Activated T-cell treated with anti-CD3 and anti-CD28 coated beads, Interleukin-2, amount 50 U/mL, for 72 hours (primary cell): Measurements from ENCODE around the gene ARVCF. TPM values are rescaled to one million over a fixed set of nuclear protein-coding genes. Genes with fewer than 3 reads are reported as not detected.
"Not testable (repeated sequence)": the region's sequence is repeated elsewhere in the genome, so short reads cannot be mapped to it uniquely, and the experiment has no call there.

Experiments
- ATAC-seq, 2 donors: fragments of 150-1000 bp; cut with Tn5 transposase; replicated peaks in 1 of 2; 2 replicates each; pipeline ENCODE4 v1.10.0; 2021; ENCODE audit warnings: moderate library complexity in 2 of 2, mild to moderate bottlenecking in 1 of 2
- DNase-seq, 2 donors: peaks; one replicate each; pipeline ENCODE4 v3.0.0; 2021 to 2022; ENCODE audit warnings: mixed read lengths in 1 of 2
- H3K27ac Mint-ChIP-seq: one replicate; pipeline ENCODE4 v1.8.0; 2022; ENCODE audit warnings: mild to moderate bottlenecking, moderate library complexity, mixed read lengths
- H3K27me3 Mint-ChIP-seq: one replicate; pipeline ENCODE4 v1.8.0; 2022; ENCODE audit warnings: low read depth, mixed read lengths
- H3K36me3 Mint-ChIP-seq, 2 donors: one replicate each; pipeline ENCODE4 v1.8.0; 2022; ENCODE audit warnings: mixed read lengths in 2 of 2, mild to moderate bottlenecking in 1 of 2; ENCODE audit not compliant: insufficient read depth in 2 of 2
- H3K4me1 Mint-ChIP-seq: one replicate; pipeline ENCODE4 v1.8.0; 2022; ENCODE audit warnings: low read depth, mixed read lengths
- H3K4me3 Mint-ChIP-seq, 2 donors: one replicate each; pipeline ENCODE4 v1.8.0; 2022; ENCODE audit warnings: mild to moderate bottlenecking in 2 of 2, mixed read lengths in 2 of 2, moderate library complexity in 2 of 2
- H3K9me3 Mint-ChIP-seq, 2 donors: one replicate each; pipeline ENCODE4 v1.8.0; 2022; ENCODE audit warnings: mixed read lengths in 2 of 2
- total RNA-seq, 2 donors: library from RNA; stranded (reverse); gene quantifications; one replicate each; pipeline ENCODE4 v1.2.3, GENCODE V29; 2022

The ARVCF gene
- total RNA-seq, 2 donors from 2014 or later = 1.7 to 5.5 TPM

DNA sequence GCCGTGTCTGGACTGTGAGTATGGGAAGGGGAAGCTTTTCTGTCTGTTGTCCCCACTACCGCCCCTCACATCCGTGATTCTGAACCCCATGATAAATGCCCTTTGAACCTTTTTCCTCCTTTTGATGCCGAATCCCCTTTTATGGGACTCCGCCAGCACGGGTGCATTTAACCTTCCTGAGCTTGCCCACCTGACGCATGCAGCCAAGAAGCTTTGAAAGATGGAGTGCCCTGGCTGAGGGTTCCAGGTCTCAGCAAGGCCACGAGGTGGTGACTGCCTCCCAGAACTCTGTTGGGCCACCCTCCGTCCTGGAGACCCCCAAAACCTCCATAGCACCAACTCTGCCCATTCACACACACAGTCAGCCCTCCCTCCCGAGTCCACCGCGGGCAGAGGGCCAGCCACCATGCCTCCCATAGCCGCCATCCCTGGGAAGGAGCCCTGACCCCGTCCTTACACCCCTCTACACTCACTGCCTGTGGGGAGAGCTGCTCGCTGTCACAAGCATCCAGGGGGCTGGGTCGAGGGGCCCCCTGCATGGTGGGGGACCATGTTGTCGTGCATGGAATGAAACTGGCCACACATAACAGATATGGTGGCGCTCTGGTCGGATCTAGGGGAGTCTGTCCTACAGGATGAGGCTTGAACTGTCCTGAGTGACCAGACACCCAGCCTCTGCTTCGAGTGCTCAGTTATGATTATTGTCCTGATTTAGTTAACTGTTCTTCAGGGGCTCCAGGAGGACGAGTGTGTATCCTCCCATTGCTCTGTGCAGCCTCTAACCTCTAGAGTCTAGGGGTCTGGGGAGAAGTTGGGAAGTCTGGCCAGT is 75.9 kb downstream of the ARVCF start:
- DNase-seq (no peak), ATAC-seq (peak; percentile 1 to 13)
- H3K27me3 Mint-ChIP-seq = no peaks in the 10 kb centered on the region
- H3K4me3 Mint-ChIP-seq = peak overlapping the region; percentile 97
- H3K36me3 Mint-ChIP-seq = peaks cover 11 to 29% of the 10 kb centered on the region in 2 donors
- H3K4me1 Mint-ChIP-seq = peaks cover 37% of the 10 kb centered on the region
- H3K27ac Mint-ChIP-seq = peak overlapping the region; percentile 95
- peaks cover 3% of the 10 kb centered on the region in 2 donors for H3K9me3 Mint-ChIP-seq

DNA sequence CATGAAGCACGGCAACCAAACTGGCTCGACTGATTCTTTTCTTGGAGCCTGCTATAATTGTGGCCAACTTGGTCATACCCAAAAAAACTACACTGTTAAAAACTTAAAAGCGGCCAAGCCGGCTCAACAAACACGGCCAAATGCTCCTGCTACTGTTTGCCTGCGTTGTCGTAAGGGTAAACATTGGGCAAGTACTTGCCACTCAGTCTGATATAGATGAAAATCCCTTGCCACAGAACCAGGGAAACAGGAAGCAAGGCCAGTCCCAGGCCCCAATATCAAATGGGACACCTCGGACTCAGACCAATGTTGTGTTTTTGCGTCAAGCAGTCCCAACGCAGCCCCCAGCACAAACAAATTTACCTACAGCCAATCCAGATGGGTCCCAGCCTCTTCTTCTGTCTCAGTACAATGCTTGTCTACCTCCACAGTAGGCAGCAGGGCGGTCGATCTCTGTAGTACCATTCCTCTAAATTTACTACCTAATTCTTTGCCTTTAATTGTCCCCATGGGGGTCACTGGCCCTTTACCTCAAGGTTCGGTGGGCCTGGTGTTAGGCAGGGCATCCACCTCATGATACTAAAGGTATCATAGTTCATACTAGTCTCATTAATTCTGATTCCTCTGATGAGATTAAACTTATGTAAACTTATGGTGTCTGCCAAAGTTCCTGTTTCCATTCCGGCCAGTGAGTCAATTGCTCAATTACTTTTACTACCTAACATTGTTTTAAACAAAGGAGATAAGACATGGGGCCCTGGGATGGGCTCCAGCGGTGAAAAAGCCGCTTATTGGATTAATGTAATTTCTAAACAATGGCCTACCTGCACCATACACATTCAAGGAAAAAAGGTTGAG is 78.8 kb downstream of the ARVCF start:
- ATAC-seq = no peak
- Mint-ChIP-seq H3K4me3 (no peak overlapping the region), H3K27me3 (no peaks in the 10 kb centered on the region), H3K9me3 (peaks cover 3 to 5% of the 10 kb centered on the region in 2 donors), H3K27ac (no peak overlapping the region), H3K36me3 (peaks cover 9 to 29% of the 10 kb centered on the region in 2 donors), H3K4me1 (peaks cover 18% of the 10 kb centered on the region)
- DNase-seq = no peak

DNA sequence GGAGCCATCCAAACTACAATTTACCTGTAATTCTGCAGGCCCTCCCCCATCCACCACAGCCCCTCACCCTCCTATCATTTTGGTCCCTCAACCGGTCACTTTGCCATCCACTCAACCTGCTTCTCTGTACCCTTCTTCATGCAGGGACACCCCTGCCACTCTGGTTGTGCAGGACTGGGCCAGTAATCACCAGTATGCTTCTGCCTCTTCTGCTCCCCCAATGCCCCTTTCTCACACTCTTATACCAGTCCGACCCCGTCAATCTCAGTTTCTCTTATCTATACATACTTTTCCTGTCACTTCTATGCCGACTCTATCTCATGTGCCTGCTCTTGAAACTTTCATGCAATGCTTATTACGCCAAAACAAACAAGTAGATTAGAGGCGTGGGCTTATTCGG is 80.1 kb downstream of the ARVCF start:
- H3K36me3 Mint-ChIP-seq = peaks cover 9 to 23% of the 10 kb centered on the region in 2 donors
- H3K4me3 Mint-ChIP-seq = no peak overlapping the region
- no peaks in the 10 kb centered on the region for H3K27me3 Mint-ChIP-seq
- H3K9me3 Mint-ChIP-seq = peaks cover 3 to 5% of the 10 kb centered on the region in 2 donors
- H3K27ac Mint-ChIP-seq = no peak overlapping the region
- DNase-seq (no peak), ATAC-seq (no peak)
- H3K4me1 Mint-ChIP-seq = peaks cover 10% of the 10 kb centered on the region

DNA sequence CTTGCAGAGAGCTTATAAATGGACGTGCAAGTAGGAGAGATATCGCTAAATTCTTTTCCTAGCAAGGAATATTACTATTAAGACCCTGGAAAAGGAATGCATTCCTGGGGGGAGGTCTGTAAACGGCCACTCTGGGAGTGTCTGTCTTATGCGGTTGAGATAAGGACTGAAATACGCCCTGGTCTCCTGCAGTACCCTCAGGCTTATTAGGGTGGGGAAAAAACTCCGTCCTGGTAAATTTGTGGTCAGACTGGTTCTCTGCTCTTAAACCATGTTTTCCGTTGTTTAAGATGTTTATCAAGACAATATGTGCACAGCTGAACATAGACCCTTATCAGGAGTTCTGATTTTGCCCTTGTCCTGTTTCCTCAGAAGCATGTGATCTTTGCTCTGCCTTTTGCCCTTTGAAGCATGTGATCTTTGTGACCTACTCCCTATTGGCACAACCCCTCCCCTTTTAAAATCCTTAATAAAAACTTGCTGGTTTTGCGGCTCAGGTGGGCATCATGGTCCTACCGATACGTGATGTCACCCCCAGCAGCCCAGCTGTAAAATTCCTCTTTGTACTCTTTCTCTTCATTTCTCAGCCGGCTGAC is 81.4 kb downstream of the ARVCF start:
- not testable (repeated sequence) for DNase-seq, H3K4me1 Mint-ChIP-seq, H3K9me3 Mint-ChIP-seq, H3K4me3 Mint-ChIP-seq, H3K27ac Mint-ChIP-seq, ATAC-seq, H3K27me3 Mint-ChIP-seq
- peaks cover 9 to 23% of the 10 kb centered on the region in 2 donors for H3K36me3 Mint-ChIP-seq

DNA sequence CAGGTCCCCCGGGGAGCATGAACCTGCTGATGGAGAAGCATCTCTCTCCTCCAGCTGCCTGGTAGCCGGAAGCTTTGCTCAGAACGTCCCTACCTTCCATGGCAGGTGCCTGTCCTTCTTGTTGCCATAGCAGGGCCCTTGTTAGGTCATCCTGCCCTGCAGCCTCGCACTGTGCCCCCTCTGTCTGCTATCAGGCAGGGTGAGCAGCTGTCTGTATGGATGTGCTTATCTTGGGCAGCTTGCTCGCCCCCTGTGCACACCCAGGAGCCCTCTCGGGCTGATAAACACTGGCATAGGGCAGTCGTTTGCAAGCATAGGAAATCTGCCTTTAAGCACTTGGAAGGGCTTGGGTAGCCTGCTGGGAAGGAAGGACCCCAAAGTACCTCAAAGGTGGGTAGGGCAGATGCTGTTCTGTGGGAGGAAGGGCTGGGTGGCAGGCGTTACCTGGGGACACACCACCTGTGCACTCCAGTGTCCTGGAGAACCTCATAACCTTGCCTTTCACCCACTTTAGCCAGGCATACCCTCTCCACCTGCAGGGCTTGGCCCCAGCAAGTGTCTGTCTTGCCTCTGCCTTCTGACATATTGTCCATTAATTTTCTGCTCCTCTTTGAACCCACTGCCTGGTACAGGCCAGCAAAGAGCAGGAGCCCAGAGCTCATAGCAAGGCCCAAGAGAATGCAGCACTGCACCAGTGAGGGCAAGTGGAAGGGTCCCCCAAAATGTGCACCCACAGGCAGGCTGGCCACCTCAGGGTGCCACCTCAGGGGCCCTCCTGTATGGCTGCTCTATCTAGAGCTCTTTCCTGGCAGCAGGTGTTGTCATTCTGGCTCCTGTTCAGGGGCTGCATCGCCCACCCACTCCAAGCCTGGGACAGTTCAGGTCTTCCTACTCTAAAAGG is 83.0 kb downstream of the ARVCF start:
- Mint-ChIP-seq H3K4me3 (no peak overlapping the region), H3K9me3 (peaks cover 3 to 5% of the 10 kb centered on the region in 2 donors), H3K36me3 (peaks cover 9 to 23% of the 10 kb centered on the region in 2 donors), H3K27ac (no peak overlapping the region), H3K27me3 (no peaks in the 10 kb centered on the region), H3K4me1 (no peaks in the 10 kb centered on the region)
- DNase-seq (no peak), ATAC-seq (no peak)

DNA sequence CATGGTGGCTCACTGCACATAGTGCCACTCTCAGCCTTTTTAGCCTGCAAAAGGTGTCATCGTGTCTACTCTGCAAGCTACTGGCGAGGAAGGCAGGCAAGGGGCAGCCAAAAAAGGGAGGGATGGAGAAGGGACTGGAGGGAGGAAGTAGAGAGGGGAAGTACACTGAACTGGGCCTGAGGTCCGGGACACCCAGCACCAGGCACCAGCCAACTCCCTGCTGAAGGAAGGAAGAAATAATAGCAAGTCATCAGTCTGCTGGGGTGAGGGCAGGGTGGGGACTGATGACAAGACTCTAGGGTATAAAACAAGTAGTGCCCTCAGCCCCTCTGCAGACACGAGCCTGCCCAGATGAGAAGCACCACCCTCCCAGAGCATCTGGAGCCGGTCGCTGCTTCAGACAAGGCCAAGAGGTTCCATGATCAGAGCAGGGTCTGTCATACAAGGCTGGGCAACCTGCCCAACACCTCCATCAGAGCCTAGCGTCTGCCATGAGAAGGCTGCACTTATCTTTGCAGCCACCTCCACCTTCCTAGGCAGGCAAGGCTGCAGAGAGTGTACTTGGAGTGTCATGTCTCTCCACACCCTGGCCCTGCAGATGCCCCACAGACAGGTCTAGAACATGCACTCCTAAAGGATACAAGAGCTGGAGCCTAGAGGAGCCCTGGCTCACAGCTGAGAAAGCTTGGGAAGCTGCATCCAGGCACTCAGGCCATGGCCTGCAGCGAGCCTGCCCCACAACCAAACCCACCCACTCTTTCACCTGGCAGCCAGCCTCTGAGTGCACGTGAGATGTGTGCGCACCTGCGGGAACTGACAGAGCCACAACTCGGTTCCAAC is 84.0 kb downstream of the ARVCF start:
- Mint-ChIP-seq H3K4me1 (no peaks in the 10 kb centered on the region), H3K27me3 (no peaks in the 10 kb centered on the region), H3K9me3 (peaks cover 3 to 5% of the 10 kb centered on the region in 2 donors), H3K4me3 (no peak overlapping the region), H3K36me3 (peaks cover 8 to 19% of the 10 kb centered on the region in 2 donors), H3K27ac (no peak overlapping the region)
- DNase-seq = no peak
- no peak for ATAC-seq

DNA sequence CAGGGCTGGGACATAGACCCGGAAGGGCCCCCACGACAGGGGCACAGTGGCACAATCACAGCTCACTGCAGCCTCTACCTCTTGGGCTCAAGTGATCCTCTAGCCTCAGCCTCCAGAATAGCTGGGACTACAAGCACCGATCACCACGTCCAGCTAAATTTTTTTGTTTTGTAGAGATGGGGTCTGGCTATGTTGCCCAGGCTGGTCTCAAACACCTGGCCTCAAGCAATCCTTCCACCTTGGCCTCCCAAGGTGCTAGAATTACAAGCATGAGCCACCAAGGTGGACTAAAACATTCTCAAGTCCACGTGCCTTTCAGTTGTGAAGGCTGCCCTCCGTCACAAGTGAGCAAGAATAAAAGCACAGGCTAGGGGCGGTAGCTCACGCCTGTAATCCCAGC is 85.1 kb downstream of the ARVCF start:
- no peak overlapping the region for H3K4me3 Mint-ChIP-seq
- H3K27me3 Mint-ChIP-seq = no peaks in the 10 kb centered on the region

DNA sequence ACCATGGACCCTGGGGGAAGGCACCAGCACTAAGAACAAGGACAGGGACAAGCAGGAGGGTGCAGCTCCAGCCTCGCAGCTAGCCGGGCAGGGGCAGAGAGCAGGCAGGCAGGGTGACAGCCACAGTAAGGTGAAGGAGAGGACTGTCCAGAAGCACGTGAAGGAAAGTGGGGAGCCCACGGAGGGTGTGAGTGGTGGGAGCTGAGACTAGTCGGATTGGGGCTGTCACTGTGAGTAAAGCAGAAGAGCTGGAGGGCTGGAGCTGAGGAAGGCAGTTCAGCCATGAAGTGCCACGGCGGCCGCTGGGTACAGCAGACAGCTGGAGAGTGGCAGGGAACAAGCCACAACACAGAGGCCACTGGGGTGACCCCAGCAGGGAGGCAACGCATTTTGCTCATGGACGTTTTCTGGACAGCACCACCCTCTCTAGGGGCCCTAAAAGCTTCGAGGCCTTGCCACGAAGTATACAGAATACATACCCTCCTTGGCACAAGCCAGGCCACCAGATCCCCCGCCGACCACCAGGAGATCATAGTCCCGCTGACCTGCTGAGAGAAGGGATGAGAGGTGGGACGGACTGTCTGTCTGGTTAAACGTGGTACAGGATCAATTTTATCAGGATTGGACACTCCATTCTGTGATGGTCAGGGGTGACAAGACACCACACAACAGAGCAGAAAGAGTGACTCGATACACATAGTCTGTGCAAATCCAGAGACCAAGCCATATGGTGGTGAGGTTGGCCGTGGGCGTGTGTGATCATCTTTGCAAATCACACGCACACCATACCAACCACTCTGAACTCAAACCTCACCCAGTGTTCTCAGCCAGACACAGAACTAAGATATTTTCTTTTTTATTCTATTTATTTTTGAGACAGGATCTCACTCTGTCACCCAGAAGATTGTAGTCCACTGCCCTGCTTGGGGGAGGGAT is 85.8 kb downstream of the ARVCF start:
- Mint-ChIP-seq H3K27me3 (no peaks in the 10 kb centered on the region), H3K27ac (no peak overlapping the region), H3K4me1 (no peaks in the 10 kb centered on the region), H3K36me3 (peaks cover 0 to 5% of the 10 kb centered on the region in 2 donors), H3K9me3 (peaks cover 0 to 2% of the 10 kb centered on the region in 2 donors), H3K4me3 (no peak overlapping the region)
- ATAC-seq = peak in 1 of 2 donors; percentile 42
- DNase-seq = no peak

More for the DNA sequence above, 85.1 kb downstream of the ARVCF start:
- H3K9me3 Mint-ChIP-seq = peaks cover under 1 to 3% of the 10 kb centered on the region in 2 donors
- ATAC-seq (no peak), DNase-seq (no peak)
- no peaks in the 10 kb centered on the region for H3K4me1 Mint-ChIP-seq
- H3K27ac Mint-ChIP-seq = no peak overlapping the region
- peaks cover 4 to 11% of the 10 kb centered on the region in 2 donors for H3K36me3 Mint-ChIP-seq

DNA sequence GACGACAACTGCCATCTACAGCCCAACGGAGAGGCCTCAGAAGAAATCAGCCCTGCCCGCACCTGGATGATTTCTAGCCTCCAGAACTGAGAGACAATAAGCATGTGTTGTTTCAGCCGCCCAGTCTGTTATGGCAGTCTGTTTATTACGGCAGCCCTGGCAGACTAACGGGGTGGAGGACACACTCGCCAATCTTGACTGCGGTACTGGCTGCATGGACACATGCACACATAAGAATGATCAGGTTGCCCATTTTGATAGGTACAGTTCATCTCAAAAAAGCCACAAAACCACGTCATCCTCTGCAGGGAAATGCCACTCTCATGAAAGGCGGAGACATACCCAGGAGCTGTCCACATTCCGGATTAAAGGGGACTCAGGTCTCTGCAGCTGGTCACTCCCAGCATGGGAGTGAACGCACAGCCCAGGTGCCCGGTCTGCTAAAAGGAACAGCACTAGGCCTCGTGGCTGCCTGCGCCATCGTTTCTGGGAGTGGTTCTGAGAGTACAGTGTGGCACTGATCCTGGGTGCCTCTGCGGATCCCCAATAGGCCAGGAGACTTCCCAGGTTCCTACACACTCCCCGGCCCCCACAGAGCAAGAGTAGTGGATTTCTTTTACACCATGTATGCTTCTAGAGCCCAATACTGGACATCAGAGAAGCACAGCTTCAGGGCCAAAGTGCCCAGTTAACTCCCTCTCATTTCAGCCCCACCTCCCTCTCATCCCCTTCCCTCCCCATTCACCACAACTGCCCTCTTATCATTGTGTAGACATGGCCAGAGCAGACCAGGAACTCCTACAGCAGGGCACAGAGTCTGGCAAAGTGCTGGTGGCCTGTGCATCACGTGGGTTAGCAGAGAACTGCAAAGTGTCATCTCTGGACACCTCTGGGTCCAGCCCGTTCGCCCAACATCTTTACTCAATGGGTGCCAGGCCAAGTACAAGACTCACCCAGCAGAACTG is 86.8 kb downstream of the ARVCF start:
- no peak for ATAC-seq
- Mint-ChIP-seq H3K27me3 (no peaks in the 10 kb centered on the region), H3K4me1 (no peaks in the 10 kb centered on the region), H3K36me3 (no peaks in the 10 kb centered on the region), H3K4me3 (no peak overlapping the region), H3K9me3 (no peaks in the 10 kb centered on the region), H3K27ac (no peak overlapping the region)
- DNase-seq = no peak

DNA sequence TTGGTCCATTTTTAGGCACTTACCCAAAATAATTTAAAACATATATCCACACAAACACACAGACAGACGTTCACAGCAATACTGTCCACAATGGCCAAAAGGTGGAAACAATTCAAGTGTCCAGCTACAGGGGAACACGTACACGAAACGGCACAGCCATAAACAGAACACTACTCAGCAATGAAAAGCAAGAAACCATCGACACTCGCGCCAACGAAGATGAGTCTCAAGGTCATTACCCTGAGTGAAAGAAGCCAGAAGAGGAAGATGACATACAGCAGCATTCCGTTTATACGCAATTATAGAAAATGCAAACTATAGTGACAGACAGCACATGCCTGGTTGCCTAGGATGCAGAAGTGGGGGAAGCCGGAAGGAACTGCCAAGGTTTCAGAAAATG is 88.4 kb downstream of the ARVCF start:
- Mint-ChIP-seq H3K9me3 (no peaks in the 10 kb centered on the region), H3K27ac (no peak overlapping the region), H3K36me3 (no peaks in the 10 kb centered on the region), H3K27me3 (no peaks in the 10 kb centered on the region), H3K4me1 (no peaks in the 10 kb centered on the region), H3K4me3 (no peak overlapping the region)
- DNase-seq (no peak), ATAC-seq (no peak)
